IMR-90 (cell line): ENCODE data around the gene SLF2. TPM values are rescaled to one million over a fixed set of nuclear protein-coding genes. Genes with fewer than 3 reads are reported as not detected.

Source experiments
- ATAC-seq: fragments of 200-7000 bp; cut with Tn5 transposase; 2 replicates; pipeline ENCODE4 v1.9.1; 2020; ENCODE audit warnings: low read depth, mild to moderate bottlenecking, moderate library complexity
- BruUV-seq: library from RNA; stranded (reverse); fragments of 400-500 nt; replicated peaks from 2 replicates; lab custom pipeline; 2021; lab: Mats Ljungman, UMichigan
- CTCF ChIA-PET: fragments of 300-600 bp; formaldehyde crosslinking; extraction: SDS; loops from one replicate; lab custom pipeline; 2021; ENCODE audit warnings: antibody characterized with exemption; lab: Yijun Ruan, JAX
- POLR2A ChIA-PET: fragments of 300-600 bp; sonication (Branson Sonifier 250); formaldehyde crosslinking; loops from one replicate; lab custom pipeline; 2022; ENCODE audit warnings: antibody characterized with exemption; ENCODE audit not compliant: unreplicated experiment; lab: Charles Lee
- DNase-seq: peaks from one replicate; pipeline ENCODE4 v3.0.0; 2013
- H2AFZ ChIP-seq: replicated peaks from 2 replicates; pipeline ENCODE3; 2013; ENCODE audit warnings: low read length, mild to moderate bottlenecking; ENCODE audit not compliant: poor library complexity
- H2AK5ac ChIP-seq: 2 replicates; pipeline ENCODE4 v1.6.1; 2013; ENCODE audit warnings: low read depth, low read length, inconsistent platforms
- H2AK9ac ChIP-seq: replicated peaks from 2 replicates; pipeline ENCODE3; 2013; ENCODE audit warnings: mild to moderate bottlenecking, low read depth, low read length, moderate library complexity; ENCODE audit not compliant: poor library complexity
- H2BK120ac ChIP-seq: 2 replicates; pipeline ENCODE4 v1.6.1; 2013; ENCODE audit warnings: low read depth, low read length, inconsistent platforms
- H2BK15ac ChIP-seq: 3 replicates; pipeline ENCODE4 v1.6.1; 2013; ENCODE audit warnings: low read depth, low read length, inconsistent platforms
- H2BK20ac ChIP-seq: 2 replicates; pipeline ENCODE4 v1.6.1; 2013; ENCODE audit warnings: low read depth, mild to moderate bottlenecking, inconsistent platforms, low read length, moderate library complexity
- H2BK5ac ChIP-seq: 2 replicates; pipeline ENCODE4 v1.6.1; 2013; ENCODE audit warnings: mild to moderate bottlenecking, low read depth, low read length, inconsistent platforms; ENCODE audit not compliant: poor library complexity, severe bottlenecking
- H3K14ac ChIP-seq: replicated peaks from 2 replicates; pipeline ENCODE4 v1.6.1; 2013; ENCODE audit warnings: low read depth, low read length, inconsistent platforms
- H3K18ac ChIP-seq: 2 replicates; pipeline ENCODE4 v1.6.1; 2013; ENCODE audit warnings: low read depth, low read length, control low read depth
- H3K23ac ChIP-seq: 2 replicates; pipeline ENCODE4 v1.6.1; 2013; ENCODE audit warnings: low read depth, low read length, inconsistent platforms
- H3K27ac ChIP-seq: 2 replicates; pipeline ENCODE4 v1.5.1; 2013; ENCODE audit warnings: mild to moderate bottlenecking, control low read depth, low read length; ENCODE audit not compliant: insufficient read depth
- H3K27me3 ChIP-seq: 2 replicates; pipeline ENCODE4 v1.6.1; 2013; ENCODE audit warnings: low read length; ENCODE audit not compliant: control insufficient read depth, insufficient read depth
- H3K36me3 ChIP-seq: 2 replicates; pipeline ENCODE4 v1.6.1; 2013; ENCODE audit warnings: low read length, mixed read lengths; ENCODE audit not compliant: control insufficient read depth, insufficient read depth
- H3K4ac ChIP-seq: 2 replicates; pipeline ENCODE4 v1.6.1; 2013; ENCODE audit warnings: low read depth, low read length, inconsistent platforms
- H3K4me1 ChIP-seq: 2 replicates; pipeline ENCODE4 v1.6.1; 2013; ENCODE audit warnings: low read length, mixed read lengths; ENCODE audit not compliant: control insufficient read depth, insufficient read depth
- H3K4me2 ChIP-seq: 2 replicates; pipeline ENCODE4 v1.6.1; 2013; ENCODE audit warnings: low read depth, mild to moderate bottlenecking, control low read depth, low read length, moderate library complexity
- H3K4me3 ChIP-seq: 2 replicates; pipeline ENCODE4 v1.5.1; 2013; ENCODE audit warnings: low read depth, mild to moderate bottlenecking, control low read depth, low read length, moderate library complexity; ENCODE audit not compliant: insufficient read depth
- H3K56ac ChIP-seq: 2 replicates; pipeline ENCODE4 v1.6.1; 2013; ENCODE audit warnings: low read length, inconsistent platforms; ENCODE audit not compliant: insufficient read depth; ENCODE audit errors: extremely low read depth
- H3K79me1 ChIP-seq, 2 experiments: 2 replicates each; pipeline ENCODE4 v1.6.1; 2013; ENCODE audit warnings: low read length in 2 of 2, inconsistent platforms in 1 of 2, low read depth in 1 of 2
- H3K9ac ChIP-seq: 2 replicates; pipeline ENCODE4 v1.6.1; 2013; ENCODE audit warnings: low read depth, low read length, control low read depth
- H3K9me1 ChIP-seq: 2 replicates; pipeline ENCODE4 v1.6.1; 2013; ENCODE audit warnings: low read length, inconsistent platforms; ENCODE audit not compliant: insufficient read depth
- H3K9me3 ChIP-seq: 2 replicates; pipeline ENCODE4 v1.6.1; 2013; ENCODE audit warnings: low read length; ENCODE audit not compliant: control insufficient read depth, insufficient read depth
- H4K20me1 ChIP-seq: 2 replicates; pipeline ENCODE4 v1.6.1; 2013; ENCODE audit warnings: low read length, inconsistent platforms; ENCODE audit not compliant: insufficient read depth
- H4K5ac ChIP-seq: 2 replicates; pipeline ENCODE4 v1.6.1; 2013; ENCODE audit warnings: mild to moderate bottlenecking, low read depth, low read length, control low read depth
- H4K8ac ChIP-seq, 2 experiments: 2 replicates each; pipeline ENCODE4 v1.6.1; 2013; ENCODE audit warnings: low read depth in 2 of 2, low read length in 2 of 2, control low read depth in 1 of 2, inconsistent platforms in 1 of 2
- H4K91ac ChIP-seq: 2 replicates; pipeline ENCODE4 v1.6.1; 2013; ENCODE audit warnings: low read depth, low read length, inconsistent platforms; ENCODE audit not compliant: insufficient read depth
- BHLHE40 ChIP-seq: fragments of 150-350 bp; IDR thresholded peaks from 2 replicates; pipeline ENCODE4 v1.6.1; 2016; ENCODE audit warnings: mild to moderate bottlenecking, low read depth, low read length
- CHD1 ChIP-seq: IDR thresholded peaks from 2 replicates; pipeline ENCODE4 v1.6.1; 2012; ENCODE audit warnings: low read depth, low read length, improper control_type of control experiment
- CTCF ChIP-seq: conservative IDR thresholded peaks from 2 replicates; pipeline ENCODE4 v1.5.1; 2012; ENCODE audit warnings: mild to moderate bottlenecking, low read depth, low read length, improper control_type of control experiment
- ELK1 ChIP-seq: fragments of 150-350 bp; IDR thresholded peaks from 2 replicates; pipeline ENCODE4 v1.6.1; 2016; ENCODE audit warnings: low read depth, mild to moderate bottlenecking, low read length, moderate library complexity, borderline replicate concordance
- FOS ChIP-seq: fragments of 150-350 bp; IDR thresholded peaks from 2 replicates; pipeline ENCODE4 v1.6.1; 2016; ENCODE audit warnings: low read depth, low read length
- MAFK ChIP-seq: IDR thresholded peaks from 2 replicates; pipeline ENCODE4 v1.6.1; 2012; ENCODE audit warnings: low read depth, low read length, improper control_type of control experiment
- MAZ ChIP-seq: IDR thresholded peaks from 2 replicates; pipeline ENCODE4 v1.6.1; 2012; ENCODE audit warnings: low read depth, mild to moderate bottlenecking, low read length, improper control_type of control experiment, moderate library complexity, borderline replicate concordance
- MXI1 ChIP-seq: IDR thresholded peaks from 2 replicates; pipeline ENCODE4 v1.6.1; 2012; ENCODE audit warnings: low read depth, mild to moderate bottlenecking, low read length, moderate library complexity, borderline replicate concordance
- NFE2L2 ChIP-seq: fragments of 150-350 bp; IDR thresholded peaks from 2 replicates; pipeline ENCODE4 v1.6.1; 2016; ENCODE audit warnings: low read depth, mild to moderate bottlenecking, low read length
- POLR2A ChIP-seq: IDR thresholded peaks from 2 replicates; pipeline ENCODE4 v1.6.1; 2012; ENCODE audit warnings: mild to moderate bottlenecking, low read depth, low read length
- RAD21 ChIP-seq: IDR thresholded peaks from 2 replicates; pipeline ENCODE4 v1.6.1; 2012; ENCODE audit warnings: low read length, improper control_type of control experiment
- RFX5 ChIP-seq: IDR thresholded peaks from 2 replicates; pipeline ENCODE4 v1.8.0; 2012; ENCODE audit warnings: low read depth, mild to moderate bottlenecking, low read length, moderate library complexity
- SMC3 ChIP-seq: fragments of 150-350 bp; IDR thresholded peaks from 2 replicates; pipeline ENCODE4 v1.6.1; 2016; ENCODE audit warnings: low read depth, mild to moderate bottlenecking, antibody characterized with exemption, low read length, moderate library complexity
- USF2 ChIP-seq: fragments of 150-350 bp; IDR thresholded peaks from 2 replicates; pipeline ENCODE4 v1.6.1; 2017; ENCODE audit warnings: mild to moderate bottlenecking, antibody characterized with exemption, low read length, low read depth
- WGBS, 2 experiments: methylation state at CpG; one replicate each; pipeline versions ENCODE4 v1.1.5 to v1.1.7; 2013; ENCODE audit warnings: missing lambda C conversion rate in 2 of 2; ENCODE audit not compliant: insufficient read length in 1 of 2; ENCODE audit errors: extremely low coverage in 2 of 2; 5-methylcytosine and 5-hydroxymethylcytosine counted together
- dilution Hi-C: fragments of 300-500 bp; cut with HindIII; formaldehyde crosslinking; loops from one replicate; pipeline ENCODE4 v1.14.3; 2018; ENCODE audit warnings: low sequenced_read_pairs; ENCODE audit not compliant: unreplicated experiment
- in situ Hi-C: fragments of 300-500 bp; cut with MboI; formaldehyde crosslinking; loops from 3 replicates; pipeline ENCODE4 v1.14.3; 2019; ENCODE audit warnings: low sequenced_read_pairs, inconsistent platforms, mixed read lengths
- intact Hi-C: fragments of 100-400 bp; cut with micrococcal nuclease; formaldehyde crosslinking; loops from 2 replicates; pipeline ENCODE4 v1.10.0; 2022
- polyA plus RNA-seq, 3 experiments: library from polyadenylated mRNA; depleted of rRNA; stranded (reverse); fragments of >200 nt; gene quantifications; 2 replicates each; pipeline ENCODE4 v1.2.3, GENCODE V29; 2012; ENCODE audit warnings: low replicate concordance in 1 of 3
- total RNA-seq: library from RNA; depleted of rRNA; stranded (reverse); fragments of >200 nt; gene quantifications from 2 replicates; pipeline ENCODE4 v1.2.3, GENCODE V29; 2012

SLF2 gene
- total and polyA plus RNA-seq, 2 of the 4 experiments (the other 2 are of a cell fraction) = 8.5 to 21.7 TPM

- in situ Hi-C loops = no loop called here
- H4K5ac ChIP-seq = 0 out of 2 replicates have a peak overlapping the region, but pooled peaks have one; percentile 5
These were observed 57.5 kb downstream of the SLF2 start for GRCh38 chr10:100970076-100970913.

More at GRCh38 chr10:100970076-100970913, 57.5 kb downstream of the SLF2 start:
- no peak overlapping the region for H3K27ac ChIP-seq
- no peaks in the 10 kb centered on the region for H4K20me1 ChIP-seq
- POLR2A ChIA-PET = no interaction called here
- intact Hi-C loops = no loop called here
- H3K23ac ChIP-seq = peak overlapping the region; percentile 41; the same call in 1 of the 2 replicates
- no peaks in the 10 kb centered on the region for H3K79me1 ChIP-seq
- H3K9me1 ChIP-seq = peaks cover 12% of the 10 kb centered on the region; the same call in 1 of the 2 replicates
- peak overlapping the region; percentile 25; the same call in 1 of the 2 replicates for H3K9ac ChIP-seq
- H3K4ac ChIP-seq = peak overlapping the region; percentile 63; the same call in 1 of the 2 replicates
- H4K91ac ChIP-seq = no peak overlapping the region
- H3K36me3 ChIP-seq = peaks cover 7% of the 10 kb centered on the region
- no peak overlapping the region for H3K14ac ChIP-seq
- H2AK5ac ChIP-seq = no peak overlapping the region
- no TSS peak for BruUV-seq
- DNase-seq = no peak
- no peak overlapping the region for H2BK120ac ChIP-seq
- H4K8ac ChIP-seq = peak overlapping the region in 1 of 2 experiments; percentile 27; a peak in 1 of 4 replicates
- no peak for ATAC-seq
- H2AK9ac ChIP-seq = peak overlapping the region; percentile 86
- WGBS, 2 experiments = no CpG with 5 or more reads among the region's 13 CpGs
- peaks cover 6% of the 10 kb centered on the region for H3K4me1 ChIP-seq
- dilution Hi-C loops = no loop called here
- no peak for TF ChIP-seq CTCF
- no peak for TF ChIP-seq CHD1
- no peak for TF ChIP-seq MAFK
- TF ChIP-seq RFX5 = no peak
- no peak for TF ChIP-seq SMC3
- TF ChIP-seq ELK1 = no peak
- TF ChIP-seq MAZ = no peak
- TF ChIP-seq NFE2L2 = no peak
- no peak for TF ChIP-seq BHLHE40
- TF ChIP-seq RAD21 = no peak
- TF ChIP-seq MXI1 = no peak
- TF ChIP-seq FOS = no peak
- no peak for TF ChIP-seq POLR2A
- TF ChIP-seq USF2 = no peak
- no peak overlapping the region for H2BK15ac ChIP-seq
- no peak overlapping the region for H3K56ac ChIP-seq
- no peak overlapping the region for H2BK5ac ChIP-seq
- H3K27me3 ChIP-seq = no peaks in the 10 kb centered on the region
- H3K9me3 ChIP-seq = no peaks in the 10 kb centered on the region
- H3K4me2 ChIP-seq = peak overlapping the region; percentile 80
- CTCF ChIA-PET = no interaction called here
- H3K4me3 ChIP-seq = peak overlapping the region; percentile 76
- peak overlapping the region; percentile 95 for H2AFZ ChIP-seq
- no peak overlapping the region for H2BK20ac ChIP-seq
- H3K18ac ChIP-seq = no peak overlapping the region
